NCI-H128 (cell line): ENCODE results near the gene FBXL7.

ENCODE experiments used
- DNase-seq: peaks from one replicate; lab custom pipeline; 2025; ENCODE audit not compliant: unreplicated experiment; lab: John Stamatoyannopoulos, UW

Gene FBXL7

DNA sequence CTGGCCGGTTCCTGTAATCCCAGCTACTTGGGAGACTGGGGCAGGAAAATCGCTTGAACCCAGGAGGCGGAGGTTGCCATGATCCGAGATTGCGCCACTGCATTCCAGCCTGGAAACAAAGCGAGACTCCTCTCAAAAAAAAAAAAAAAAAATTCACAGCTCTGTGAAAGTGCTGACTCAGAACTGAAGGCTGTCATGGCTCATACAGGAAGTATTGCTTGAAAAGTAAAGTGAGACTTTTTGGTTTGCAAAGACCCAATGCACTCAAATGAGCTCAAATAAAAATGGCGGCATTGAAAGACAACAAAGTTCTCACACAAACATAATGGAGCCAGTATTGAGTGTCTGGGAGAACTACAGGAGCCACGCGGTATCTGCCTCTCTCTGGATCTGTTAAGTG, 202.1 kb downstream of the FBXL7 start:
- no peak for DNase-seq

DNA sequence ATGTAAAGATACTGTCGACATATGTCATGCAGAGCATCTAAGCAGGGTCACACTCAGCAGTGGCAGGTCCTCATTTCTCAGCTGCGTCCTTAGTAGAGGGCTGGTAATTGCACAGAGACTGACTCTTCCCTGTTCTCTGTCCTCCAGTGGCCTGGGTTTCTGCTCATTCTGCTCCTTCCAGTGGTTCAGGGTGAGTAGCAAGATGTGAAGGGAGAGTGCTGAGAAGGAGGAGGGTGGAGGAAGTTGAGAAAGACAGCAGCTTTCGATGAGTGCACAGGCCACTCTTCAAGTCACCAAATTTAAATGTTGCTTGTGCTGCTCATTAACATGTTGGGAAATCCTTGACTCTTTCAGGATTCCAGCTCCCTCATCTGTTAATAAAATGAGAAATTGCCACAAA, 203.9 kb downstream of the FBXL7 start:
- no peak for DNase-seq

DNA sequence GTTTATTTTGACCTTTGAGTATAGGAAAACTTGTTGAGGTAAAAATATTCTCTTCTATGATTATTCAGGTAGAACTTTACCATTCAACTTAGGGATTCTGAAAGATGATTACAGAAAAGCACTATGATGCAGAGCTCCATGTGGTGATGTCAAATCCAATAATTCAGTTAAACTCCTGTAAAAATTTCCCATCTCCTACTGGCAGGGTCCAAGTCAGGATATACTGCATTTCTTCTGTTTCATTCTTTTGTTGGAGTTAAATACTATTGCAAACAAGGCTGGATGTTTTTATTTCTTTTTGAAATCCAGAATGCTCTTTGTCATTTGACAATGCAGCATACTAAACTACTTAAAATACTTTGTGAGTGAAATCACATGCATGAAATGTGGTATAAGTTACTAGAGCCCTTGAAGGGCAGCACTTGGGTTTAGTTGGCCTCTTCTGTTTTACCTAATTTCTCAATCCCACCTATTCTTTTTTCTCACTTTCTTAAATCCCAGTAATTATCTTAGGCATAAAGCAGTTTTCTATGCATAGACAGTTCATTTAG, 204.5 kb downstream of the FBXL7 start:
- DNase-seq, result no peak

DNA sequence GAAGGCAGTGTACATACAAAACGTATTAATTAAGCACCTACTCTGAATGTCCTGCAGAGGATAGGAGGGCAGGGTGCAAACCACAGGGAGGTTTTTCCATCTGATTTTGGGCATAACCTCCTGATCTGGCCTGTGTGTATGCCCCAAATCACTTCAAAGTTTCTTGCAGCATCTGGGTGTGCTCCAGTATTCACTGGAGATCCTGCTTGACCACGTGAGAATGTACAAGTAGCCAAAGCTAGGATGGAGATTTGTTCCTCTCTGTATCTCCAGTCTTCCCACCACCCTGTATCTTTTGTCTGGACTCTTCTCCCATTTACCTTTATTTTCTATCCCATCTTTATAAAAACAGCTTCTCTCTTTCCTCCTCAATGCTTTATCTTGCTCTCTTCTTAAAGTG, 207.7 kb downstream of the FBXL7 start:
- DNase-seq, result no peak

DNA sequence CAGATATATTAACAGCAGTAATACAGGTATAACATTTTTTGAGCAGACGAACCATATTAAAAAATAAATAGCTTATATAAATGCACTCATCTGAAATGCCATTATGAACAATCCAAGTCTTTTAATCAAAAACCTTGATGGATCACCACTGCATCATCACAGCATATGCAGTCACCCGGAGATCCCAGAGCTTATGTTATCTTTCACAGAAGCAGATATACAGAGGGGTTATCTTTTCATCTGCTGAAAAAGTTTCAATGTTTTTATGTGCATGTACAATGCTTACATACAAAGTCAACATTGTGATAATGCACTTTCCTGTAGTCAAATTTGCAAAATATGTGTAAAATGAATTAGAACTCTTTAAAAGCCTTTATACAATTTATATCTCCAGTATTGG, 211.9 kb downstream of the FBXL7 start:
- DNase-seq, result no peak

DNA sequence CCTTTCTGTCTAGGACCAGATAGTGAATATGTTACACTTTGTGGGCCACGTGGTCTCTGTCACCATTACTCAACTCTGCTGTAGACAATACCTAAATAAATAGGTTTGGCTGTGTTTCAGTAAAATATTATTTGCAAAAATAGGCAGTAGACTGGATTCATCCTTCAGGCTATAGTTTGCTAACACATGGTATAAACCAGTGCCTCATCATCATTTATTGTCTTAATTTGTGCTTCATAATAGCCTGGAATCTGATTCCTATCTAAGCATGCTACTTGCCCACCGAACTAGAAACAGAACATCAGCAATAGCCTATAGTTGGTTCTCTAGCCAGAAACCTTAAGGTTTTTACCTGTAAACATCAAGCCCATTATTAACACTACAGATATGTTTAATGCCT, 215.6 kb downstream of the FBXL7 start:
- DNase-seq, result no peak

DNA sequence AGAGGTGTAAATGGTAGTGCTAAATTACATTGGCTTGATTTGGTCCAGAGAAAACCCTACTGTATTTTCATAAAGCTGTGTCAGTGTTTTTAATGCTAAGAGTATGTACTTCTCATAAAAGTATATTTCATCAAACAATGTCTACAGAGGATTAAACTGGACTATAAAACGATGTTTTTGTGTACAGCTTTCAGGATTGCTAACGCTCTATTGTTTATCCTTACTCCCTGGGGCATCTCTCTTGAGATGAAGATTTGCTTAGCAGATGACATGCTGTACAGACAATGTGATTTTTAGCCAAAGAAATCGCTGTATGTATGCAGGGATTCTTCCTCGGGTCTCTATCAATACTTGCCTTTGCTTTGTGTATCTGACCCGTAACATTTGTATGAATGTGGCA, 216.0 kb downstream of the FBXL7 start:
- no peak for DNase-seq

DNA sequence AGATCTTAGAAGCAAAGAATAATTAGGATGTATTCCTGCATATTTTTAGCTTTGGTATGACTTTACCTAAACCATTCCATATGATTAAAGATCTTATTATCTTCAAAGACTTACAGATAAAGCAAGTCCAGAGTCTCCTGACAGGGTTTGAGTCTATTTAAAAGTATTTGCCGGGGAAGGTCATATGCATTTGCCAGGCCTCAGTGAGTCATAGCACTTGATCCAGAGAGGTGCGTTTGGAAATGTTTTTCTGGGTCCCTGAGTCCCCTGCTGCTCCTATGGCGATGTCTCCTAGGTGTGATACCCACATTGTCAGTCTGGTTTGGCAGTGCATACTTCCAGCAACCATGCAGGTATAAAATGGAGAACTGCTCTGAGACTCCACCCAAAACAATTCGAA, 217.0 kb downstream of the FBXL7 start:
- DNase-seq, result no peak

DNA sequence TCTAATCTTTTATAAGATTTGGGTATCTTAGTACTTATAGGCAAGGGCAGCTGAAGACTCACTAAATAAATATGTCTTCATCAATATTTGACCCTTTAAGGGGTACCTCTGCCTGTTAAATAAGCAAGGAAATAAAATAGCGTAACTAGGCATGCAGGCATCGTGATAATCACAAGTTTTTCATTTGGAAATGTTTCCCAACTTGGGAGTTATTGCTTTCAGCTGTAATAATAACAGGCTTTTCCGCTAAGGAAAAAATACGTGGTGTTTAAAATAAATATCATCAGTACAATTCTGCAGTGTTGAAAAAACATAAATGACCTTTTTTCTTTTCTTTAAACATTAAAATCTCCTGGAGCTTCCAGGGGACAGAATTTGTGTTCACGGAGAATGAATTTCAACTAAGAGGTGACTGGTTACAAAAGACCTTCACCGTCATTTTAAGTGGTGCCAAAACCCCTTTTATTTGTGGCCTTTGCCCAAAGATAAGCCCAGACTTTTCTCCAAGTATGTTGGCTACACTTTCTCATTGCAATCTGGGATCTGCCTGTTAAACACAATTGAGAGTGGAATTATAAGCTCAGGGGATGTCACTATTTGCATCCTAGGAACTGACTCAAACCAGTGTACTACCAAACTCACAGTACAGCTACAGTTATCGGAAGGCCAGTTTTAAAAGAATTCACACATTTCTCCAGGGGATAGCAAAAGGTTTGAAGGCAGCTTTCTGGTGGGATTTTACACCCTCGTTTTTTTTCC, 218.6 kb downstream of the FBXL7 start:
- DNase-seq, result no peak

DNA sequence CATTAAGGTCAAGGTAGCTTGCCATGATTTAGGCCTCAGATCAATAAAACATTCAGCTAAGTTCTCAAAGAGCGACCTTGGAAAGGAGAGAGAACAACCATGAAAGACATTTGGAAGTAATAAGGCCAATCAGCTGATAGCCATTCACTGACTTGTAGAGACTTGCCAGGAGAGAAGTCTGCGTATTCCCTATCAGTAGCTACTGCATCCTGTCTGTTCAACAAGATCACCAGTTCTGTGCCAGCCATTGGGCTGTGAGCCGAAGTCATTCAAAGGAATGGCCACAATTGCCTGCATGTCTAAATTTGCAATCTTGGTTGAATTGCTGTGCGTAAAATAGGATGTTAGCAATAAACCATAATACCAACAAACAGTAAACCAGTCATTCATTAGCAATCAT, 219.8 kb downstream of the FBXL7 start:
- DNase-seq, result no peak

DNA sequence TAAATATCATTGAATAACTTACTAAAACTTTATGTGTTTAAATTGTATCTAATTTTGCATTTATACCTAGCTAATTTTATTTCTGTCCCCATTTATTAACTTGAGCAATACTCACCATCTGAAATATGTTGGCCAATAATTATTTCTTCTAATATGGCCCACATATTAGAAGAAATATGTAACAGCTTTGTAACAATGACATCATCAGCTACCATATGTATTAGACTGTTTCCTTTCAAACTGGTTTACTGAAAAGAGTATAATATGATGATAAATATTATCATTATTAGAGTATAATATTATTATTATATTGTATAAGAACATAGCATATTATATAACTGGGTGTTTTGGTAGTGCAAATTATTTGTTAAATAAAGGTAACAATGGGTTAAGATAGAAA, 220.5 kb downstream of the FBXL7 start:
- no peak for DNase-seq

DNA sequence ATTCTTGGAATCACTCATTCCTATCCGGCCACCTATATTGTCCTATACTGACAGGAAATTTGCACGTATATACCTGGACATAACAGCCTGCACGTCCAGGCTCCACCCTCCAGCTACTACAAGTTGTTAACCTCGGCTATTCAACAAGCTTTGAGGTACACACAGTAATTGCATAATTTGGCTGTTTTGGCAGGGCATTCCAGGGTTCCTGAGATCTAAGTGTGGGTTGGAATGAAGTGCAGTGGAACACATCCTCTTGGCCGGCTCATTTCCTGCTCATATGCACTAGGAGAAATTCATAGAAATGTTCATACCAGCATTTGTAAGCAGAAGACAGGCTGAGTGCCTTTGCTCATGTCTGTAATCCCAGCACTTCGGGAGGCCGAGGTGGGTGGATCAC, 222.3 kb downstream of the FBXL7 start:
- no peak for DNase-seq

DNA sequence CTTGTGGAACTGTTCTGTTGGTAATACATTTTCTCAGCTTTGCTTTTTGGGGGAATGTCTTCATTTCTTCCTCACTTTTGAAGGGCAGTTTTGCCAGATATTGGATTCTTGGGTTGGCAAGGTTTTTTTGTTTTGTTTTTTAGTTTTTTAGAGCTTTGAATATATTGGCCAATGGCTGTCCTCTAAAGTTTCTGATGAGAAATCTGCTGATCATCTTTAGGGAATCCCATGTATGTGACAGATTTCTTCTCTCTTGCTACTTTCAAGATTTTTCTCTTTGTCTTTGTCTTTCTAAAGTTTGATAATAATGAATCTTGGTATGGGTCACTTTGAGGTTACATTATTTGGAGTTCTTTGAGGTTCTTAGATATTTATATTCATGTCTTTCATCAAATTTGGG, 227.4 kb downstream of the FBXL7 start:
- DNase-seq, result no peak

DNA sequence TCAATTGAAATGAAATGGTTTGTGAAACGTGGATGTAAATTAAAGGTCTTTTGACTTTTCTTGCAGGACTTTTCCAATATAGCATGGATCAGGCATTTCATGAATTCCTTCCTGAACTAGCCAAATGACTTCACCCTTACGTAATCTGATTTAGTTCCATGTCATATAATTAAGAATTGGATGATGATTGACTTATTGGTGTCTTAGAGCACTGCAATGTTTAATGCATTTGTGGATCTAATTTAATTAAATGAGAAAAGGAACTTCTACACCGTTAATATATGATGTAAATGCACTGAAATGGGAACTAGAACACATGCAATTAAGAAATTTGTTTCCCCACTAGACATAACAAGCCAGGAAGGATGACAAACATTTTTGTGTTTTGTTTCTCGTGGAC, 228.8 kb downstream of the FBXL7 start:
- DNase-seq, result no peak

DNA sequence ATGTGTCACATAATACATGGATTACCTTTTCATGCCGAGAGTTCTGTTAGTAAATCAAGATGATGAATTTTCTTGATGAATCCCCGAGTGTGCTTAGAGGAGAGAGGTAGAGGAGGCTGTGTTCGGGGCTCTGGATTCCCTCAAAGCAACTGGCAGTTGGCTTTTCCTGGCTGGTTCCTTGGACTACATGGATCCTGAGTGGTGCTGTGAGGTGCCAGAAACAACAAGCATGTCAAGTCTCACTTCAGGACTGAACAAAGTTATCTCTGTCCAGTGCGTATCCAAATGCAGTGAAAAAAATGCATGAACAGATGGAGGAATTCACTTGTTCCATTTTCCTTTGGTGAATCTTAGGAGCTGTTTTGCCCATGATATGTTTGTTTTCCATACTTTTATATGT, 231.7 kb downstream of the FBXL7 start:
- DNase-seq, result no peak

DNA sequence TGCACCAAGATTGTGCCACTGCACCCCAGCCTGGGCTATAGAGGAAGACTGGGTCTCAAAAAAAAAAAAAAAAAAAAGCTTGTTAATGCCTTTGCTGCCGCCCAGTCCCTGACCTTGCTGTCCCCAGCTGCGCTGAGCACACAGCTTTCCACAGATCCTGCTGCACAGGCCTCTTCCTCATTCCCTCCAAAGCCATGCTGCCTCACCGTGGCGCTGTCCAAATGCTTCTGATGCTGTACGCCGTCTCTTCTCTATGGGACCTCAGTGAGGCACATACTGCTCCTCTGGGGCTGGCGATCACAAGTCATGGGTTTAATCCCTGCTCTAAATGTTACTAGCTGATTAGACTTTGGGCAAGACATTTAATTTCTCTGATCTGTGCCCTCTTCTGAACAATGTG, 234.1 kb downstream of the FBXL7 start:
- DNase-seq, result no peak

DNA sequence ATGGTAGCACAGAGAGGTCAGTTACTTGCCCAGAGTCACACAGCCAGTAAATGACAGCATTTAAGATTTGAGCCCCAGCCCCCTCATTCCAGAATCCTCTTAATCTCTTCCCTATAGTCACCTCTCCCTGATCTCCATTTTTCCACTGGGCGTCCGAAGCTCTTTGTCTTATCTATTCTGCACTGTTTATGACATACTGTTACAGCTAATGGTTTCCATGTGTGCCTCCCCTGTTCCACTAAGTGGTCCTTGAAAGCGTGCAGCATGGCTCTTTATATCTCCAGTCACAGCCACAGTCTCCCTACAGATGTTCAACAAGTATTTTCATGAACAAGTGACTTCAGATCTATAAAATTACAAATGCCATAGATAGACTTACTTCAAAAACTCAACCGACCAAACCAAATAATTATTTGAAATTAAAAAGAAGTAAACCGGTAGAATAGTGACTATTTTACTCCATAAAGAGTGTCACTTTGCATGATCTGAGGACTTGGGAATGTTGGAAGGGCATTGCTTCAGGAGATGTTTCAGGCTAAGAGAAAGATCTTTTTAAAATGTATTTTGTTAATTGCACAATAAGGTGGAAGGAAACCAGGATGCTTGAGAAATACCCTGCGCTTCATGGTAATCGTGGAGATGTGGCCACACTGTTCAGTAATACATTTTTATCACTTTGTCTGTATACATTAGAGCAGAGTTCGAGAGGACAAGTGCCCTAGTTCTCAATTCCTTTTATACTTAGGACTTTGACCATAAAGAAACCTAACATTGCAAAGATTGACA, 237.2 kb downstream of the FBXL7 start:
- DNase-seq, result no peak

DNA sequence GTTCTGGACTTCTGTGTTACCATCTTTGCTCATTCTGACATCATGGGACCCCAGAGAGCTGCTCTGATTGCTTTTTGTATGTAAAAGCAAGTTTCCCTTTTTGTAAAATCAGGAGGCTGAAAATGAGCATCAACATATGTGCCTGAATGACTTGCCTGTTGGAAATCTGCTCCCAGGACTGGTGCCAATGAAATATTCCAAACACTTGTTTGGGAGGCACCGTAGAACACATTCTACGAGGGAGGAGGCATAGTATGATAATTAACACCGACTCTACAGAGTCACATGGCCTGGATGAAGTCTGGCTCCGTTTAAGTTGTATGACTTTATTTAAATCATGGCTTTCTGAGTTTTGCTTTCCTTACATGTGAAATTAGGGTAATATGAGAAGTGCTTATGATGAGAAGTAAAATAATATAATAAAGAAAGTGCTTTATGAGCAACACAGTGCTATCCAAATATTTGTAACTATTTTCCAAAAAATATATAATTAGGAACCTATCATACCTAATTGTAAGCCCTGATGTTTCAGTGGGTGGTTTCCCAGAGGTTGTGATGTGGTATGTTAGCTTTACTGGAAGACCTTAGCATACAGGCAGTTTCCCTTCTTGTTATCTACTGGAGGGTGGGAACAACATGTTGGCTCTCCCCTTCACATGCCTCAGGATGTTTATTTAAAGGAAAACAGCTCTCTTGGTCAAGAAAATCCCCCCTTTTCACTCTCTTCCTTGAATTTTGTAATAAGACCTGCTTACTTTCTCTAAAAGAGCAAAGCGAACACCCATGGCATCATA, 238.1 kb downstream of the FBXL7 start:
- no peak for DNase-seq

DNA sequence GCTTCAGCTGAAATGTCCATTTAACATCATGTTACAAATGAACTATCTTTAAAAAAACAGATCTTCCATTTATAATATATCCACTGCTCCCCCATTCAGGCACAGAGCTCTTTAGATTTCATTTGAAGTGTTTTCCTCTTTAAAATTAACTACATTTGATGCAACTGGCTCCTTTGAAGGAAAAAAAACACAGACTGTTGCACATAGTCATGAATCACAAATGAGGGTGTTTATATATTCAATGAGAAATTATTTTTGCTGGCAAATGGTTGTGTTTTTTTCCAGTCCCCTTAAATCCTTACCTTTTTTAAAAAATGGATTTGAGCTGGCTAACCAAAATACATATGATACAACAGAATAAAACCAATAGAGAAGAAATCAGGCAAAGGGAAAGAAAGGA, 240.4 kb downstream of the FBXL7 start:
- DNase-seq, result no peak

DNA sequence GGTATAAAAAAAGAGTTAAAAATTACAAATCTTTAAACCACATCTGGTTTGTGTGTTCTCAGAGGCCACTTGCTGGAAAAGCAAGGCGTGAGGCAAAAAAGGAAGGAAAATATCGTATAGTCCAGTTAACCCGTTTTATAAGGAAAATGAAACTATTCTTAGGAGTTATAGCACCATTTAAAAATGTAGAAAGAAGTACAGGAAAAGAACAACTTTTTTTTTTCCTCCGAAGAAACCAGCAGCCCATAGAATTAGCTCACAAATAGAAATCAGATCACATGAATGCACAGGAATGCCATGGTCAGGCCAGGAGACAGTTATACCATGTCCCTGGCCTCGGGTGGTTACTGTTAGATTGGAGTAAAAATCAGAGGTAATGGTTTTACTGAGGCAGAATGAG, 241.6 kb downstream of the FBXL7 start:
- no peak for DNase-seq

DNA sequence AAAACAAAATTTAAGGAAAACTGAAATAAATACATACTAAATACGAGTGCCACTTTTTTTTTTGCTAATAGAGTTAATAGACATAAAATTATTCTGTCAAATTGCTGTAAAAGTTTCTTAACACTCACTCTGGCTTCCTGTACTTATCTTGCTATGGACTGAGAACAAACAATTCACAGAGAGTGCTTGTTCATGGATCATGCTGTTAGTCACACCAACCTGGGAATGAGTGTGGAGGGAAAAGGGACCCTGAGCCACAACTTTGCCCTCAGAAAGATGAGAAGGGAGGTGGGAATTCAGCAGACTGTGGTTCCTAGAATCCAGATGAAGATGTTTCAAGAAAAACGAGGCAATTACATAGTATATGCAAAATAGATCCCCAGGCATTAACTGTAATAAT, 246.9 kb downstream of the FBXL7 start:
- no peak for DNase-seq

DNA sequence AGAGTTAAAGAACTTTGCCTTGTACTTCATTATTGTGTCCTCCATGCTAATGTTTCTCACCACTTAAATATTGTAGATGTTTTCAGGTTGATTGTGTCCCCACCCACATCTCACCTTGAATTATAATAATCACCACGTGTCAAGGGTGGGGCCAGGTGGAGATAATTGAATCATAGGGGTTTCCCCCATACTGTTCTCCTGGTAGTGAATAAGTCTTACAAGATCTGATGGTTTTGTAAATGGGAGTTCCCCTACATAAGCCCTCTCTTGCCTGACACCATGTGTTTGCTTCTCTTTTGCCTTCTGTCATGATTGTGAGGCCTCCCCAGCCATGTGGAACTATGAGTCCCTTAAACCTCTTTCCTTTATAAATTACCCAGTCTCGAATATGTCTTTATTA, 248.3 kb downstream of the FBXL7 start:
- no peak for DNase-seq
